ENCODE results near the gene CD300A.

GRCh38 chr17:74451557-74451956, 14.9 kb upstream of the CD300A start:
- TF ChIP-seq CTCF (conservative IDR thresholded peaks at IDR 0.05; ENCODE audit: low read depth, low read length) (no peak), EZH2 (IDR thresholded peaks at IDR 0.05; ENCODE audit: low read length, unreplicated experiment) (no peak)
